HEK293 (cell line): ENCODE measurements around the gene PCBP2.
A peak's percentile ranks its signal among the peaks of the same experiment; 100 is the strongest.

Source experiments
- CTCF ChIA-PET: fragments of 350-600 bp; formaldehyde crosslinking; extraction: SDS; loops from one replicate; lab custom pipeline; 2021; ENCODE audit warnings: antibody characterized with exemption; lab: Yijun Ruan, JAX
- POLR2A ChIA-PET: fragments of 300-600 bp; formaldehyde crosslinking; extraction: SDS; loops from one replicate; lab custom pipeline; 2020; ENCODE audit warnings: antibody characterized with exemption, inconsistent platforms; lab: Yijun Ruan, JAX
- H3K27ac ChIP-seq: fragments of 200-500 bp; sonication (Bioruptor generic); 2 replicates; pipeline ENCODE4 v1.5.1; 2014; ENCODE audit warnings: low read depth, low read length, control low read depth, inconsistent platforms; ENCODE audit errors: extremely low read depth
- H3K36me3 ChIP-seq, 2 experiments: fragments of 200-500 bp in 1 of 2; sonication (Bioruptor generic) in 1 of 2; 1 replicate in 1 of 2; 2 replicates in 1 of 2; pipeline ENCODE4 v1.5.1; 2014 to 2017; ENCODE audit warnings: inconsistent platforms in 2 of 2, low read length in 2 of 2; ENCODE audit not compliant: control insufficient read depth in 2 of 2, insufficient read depth in 1 of 2
- H3K4me1 ChIP-seq: fragments of 200-500 bp; sonication (Bioruptor generic); 2 replicates; pipeline ENCODE4 v1.5.1; 2014; ENCODE audit warnings: mild to moderate bottlenecking, low read length, inconsistent platforms; ENCODE audit not compliant: control insufficient read depth, insufficient read depth
- H3K4me3 ChIP-seq: 2 replicates; pipeline ENCODE4 v1.5.1; 2011; ENCODE audit warnings: low read depth, mild to moderate bottlenecking, control low read depth, low read length, moderate library complexity
- H3K9me3 ChIP-seq: fragments of 200-500 bp; sonication (Bioruptor generic); 2 replicates; pipeline ENCODE4 v1.5.1; 2014; ENCODE audit warnings: low read depth, low read length, inconsistent platforms; ENCODE audit not compliant: control insufficient read depth, insufficient read depth
- GFI1B ChIP-seq: fragments of 450-650 bp; formaldehyde crosslinking; IDR thresholded peaks from 2 replicates; pipeline ENCODE4 v1.5.1; 2016; ENCODE audit warnings: missing biosample characterization, missing genetic modification characterization
- IKZF3 ChIP-seq: fragments of 450-650 bp; IDR thresholded peaks from 2 replicates; pipeline ENCODE4 v1.5.0; 2018; ENCODE audit warnings: missing biosample characterization, mild to moderate bottlenecking, missing genetic modification characterization, moderate library complexity
- PBX3 ChIP-seq: sonication (generic); formaldehyde crosslinking; IDR thresholded peaks from 2 replicates; pipeline ENCODE4 v1.8.1; 2022; ENCODE audit warnings: mild to moderate bottlenecking, moderate library complexity, missing genetic modification reagents
- PRDM10 ChIP-seq: fragments of 450-650 bp; formaldehyde crosslinking; IDR thresholded peaks from 2 replicates; pipeline ENCODE4 v1.5.1; 2016; ENCODE audit warnings: missing biosample characterization, missing genetic modification characterization
- TRIM28 ChIP-seq: IDR thresholded peaks from 2 replicates; pipeline ENCODE4 v1.6.1; 2011; ENCODE audit warnings: low read length, control low read depth, borderline replicate concordance
- ZBTB44 ChIP-seq: fragments of 450-650 bp; IDR thresholded peaks from 2 replicates; pipeline ENCODE4 v1.5.1; 2018; ENCODE audit warnings: missing biosample characterization, mild to moderate bottlenecking, missing genetic modification characterization
- ZBTB49 ChIP-seq: fragments of 450-650 bp; formaldehyde crosslinking; IDR thresholded peaks from 2 replicates; pipeline ENCODE4 v1.5.1; 2016; ENCODE audit warnings: missing biosample characterization, missing genetic modification characterization, low read depth
- ZNF155 ChIP-seq: fragments of 450-650 bp; formaldehyde crosslinking; IDR thresholded peaks from 2 replicates; pipeline ENCODE4 v1.5.1; 2016; ENCODE audit warnings: missing biosample characterization, missing genetic modification characterization
- ZNF18 ChIP-seq: fragments of 450-650 bp; formaldehyde crosslinking; IDR thresholded peaks from 2 replicates; pipeline ENCODE4 v1.5.1; 2016; ENCODE audit warnings: missing biosample characterization, missing genetic modification characterization
- ZNF513 ChIP-seq: fragments of 450-650 bp; IDR thresholded peaks from 2 replicates; pipeline ENCODE4 v1.5.1; 2018; ENCODE audit warnings: missing biosample characterization, missing genetic modification characterization
- ZNF555 ChIP-seq: fragments of 450-650 bp; formaldehyde crosslinking; conservative IDR thresholded peaks from 2 replicates; pipeline ENCODE4 v1.5.1; 2017; ENCODE audit warnings: missing biosample characterization, mild to moderate bottlenecking, missing genetic modification characterization, inconsistent platforms
- ZNF585B ChIP-seq: fragments of 450-650 bp; formaldehyde crosslinking; IDR thresholded peaks from 2 replicates; pipeline ENCODE4 v1.5.1; 2016; ENCODE audit warnings: missing biosample characterization, missing genetic modification characterization
- ZNF704 ChIP-seq: fragments of 450-650 bp; formaldehyde crosslinking; IDR thresholded peaks from 2 replicates; pipeline ENCODE4 v1.5.1; 2016; ENCODE audit warnings: missing biosample characterization, missing genetic modification characterization

The PCBP2 gene

GRCh38 chr12:53468282-53468681 is 16.4 kb downstream of the PCBP2 start:
- TF ChIP-seq ZBTB44 (tag by site-specific recombination) = no peak
- peak; percentile 90 for TF ChIP-seq PRDM10 (tag by site-specific recombination)
- TF ChIP-seq ZNF555 = no peak
- TF ChIP-seq TRIM28 = no peak
- POLR2A ChIA-PET = interaction anchor here (1.4 kb wide), 2 partner anchors 10 to 11 kb away, joined by 3 read pairs; no protein-coding TSS in a partner anchor
- Histone ChIP-seq H3K4me1 (no peaks in the 10 kb centered on the region), H3K36me3 (peaks cover 94 to 99% of the 10 kb centered on the region in 2 experiments), H3K27ac (no peak overlapping the region), H3K4me3 (no peak overlapping the region), H3K9me3 (no peaks in the 10 kb centered on the region)
- CTCF ChIA-PET = interaction anchor here (0.8 to 1.3 kb wide), 2 partner anchors 8 to 115 kb away, joined by 3 to 4 read pairs; no protein-coding TSS in a partner anchor

- CTCF ChIA-PET = interaction anchor here (0.6 to 1.0 kb wide), 3 partner anchors 9 to 17 kb away, joined by 3 read pairs; no protein-coding TSS in a partner anchor
- TF ChIP-seq ZNF18 (tag by site-specific recombination) = 0 out of 2 replicates have a peak, but pooled peaks have one; percentile 53
- no peak for TF ChIP-seq ZNF585B (tag by site-specific recombination)
- peak; percentile 65 for TF ChIP-seq IKZF3 (tag by site-specific recombination)
These were observed 20.2 kb downstream of the PCBP2 start for GRCh38 chr12:53472056-53472582.

GRCh38 chr12:53474077-53474476 is 22.2 kb downstream of the PCBP2 start:
- Histone ChIP-seq H3K4me1 (no peaks in the 10 kb centered on the region), H3K9me3 (no peaks in the 10 kb centered on the region), H3K4me3 (no peak overlapping the region), H3K36me3 (peaks cover 95 to 98% of the 10 kb centered on the region in 2 experiments), H3K27ac (no peak overlapping the region)
- ChIA-PET CTCF (interaction anchor here (0.7 to 4.6 kb wide), 2 partner anchors 8 to 122 kb away, joined by 4 to 25 read pairs; no protein-coding TSS in a partner anchor), POLR2A (interaction anchor here (1.1 to 2.6 kb wide), 3 partner anchors 9 to 27 kb away, joined by 5 to 16 read pairs (median 6); partner anchors contain the start of gene TARBP2)
- TF ChIP-seq PBX3 (CRISPR knock-in tag) = no peak
- no peak for TF ChIP-seq ZNF513 (tag by site-specific recombination)
- TF ChIP-seq ZNF155 (tag by site-specific recombination) = no peak
- TF ChIP-seq GFI1B = no peak
- TF ChIP-seq ZBTB49 = no peak
- no peak for TF ChIP-seq ZNF704 (tag by site-specific recombination)

More at GRCh38 chr12:53472056-53472582, 20.2 kb downstream of the PCBP2 start:
- POLR2A ChIA-PET = interaction anchor here (0.6 to 1.6 kb wide), 8 partner anchors 10 to 118 kb away, joined by 3 to 11 read pairs (median 4); partner anchors contain the start of genes MAP3K12 and TARBP2
- H3K4me3 ChIP-seq = no peak overlapping the region
- H3K36me3 ChIP-seq = peaks cover 93 to 99% of the 10 kb centered on the region in 2 experiments
- no peaks in the 10 kb centered on the region for H3K4me1 ChIP-seq
- H3K9me3 ChIP-seq = no peaks in the 10 kb centered on the region
- no peak overlapping the region; the same call in 1 of the 2 replicates for H3K27ac ChIP-seq
